Hepatocyte (in vitro differentiated cells): ENCODE data around the gene TPK1.

Experiments used
- CTCF ChIP-seq: fragments of 200-600 bp; sonication (generic); IDR thresholded peaks from 2 replicates; pipeline ENCODE4 v1.5.1; 2016; ENCODE audit warnings: antibody characterized with exemption, mild to moderate bottlenecking; ENCODE audit not compliant: poor library complexity
- EZH2 ChIP-seq: fragments of 200-600 bp; sonication (generic); IDR thresholded peaks from 2 replicates; pipeline ENCODE4 v1.6.1; 2016; ENCODE audit warnings: antibody characterized with exemption, mild to moderate bottlenecking, borderline replicate concordance

- TF ChIP-seq EZH2 (no peak), CTCF (no peak)
These were observed 332.6 kb downstream of the TPK1 start for GRCh38 chr7:144503215-144503614.
